DLD1 (cell line): ENCODE data around the gene XRCC4.
"Not testable (repeated sequence)": the region's sequence is repeated elsewhere in the genome, so short reads cannot be mapped to it uniquely, and the experiment has no call there.

Source experiments
- in situ Hi-C: cut with HindIII; loops from 2 replicates; pipeline ENCODE4 v1.10.0; 2017; ENCODE audit warnings: low sequenced_read_pairs

The XRCC4 gene

GRCh38 chr5:83107692-83108420, 30.5 kb downstream of the XRCC4 start:
- in situ Hi-C loops: no loop called here

DNA sequence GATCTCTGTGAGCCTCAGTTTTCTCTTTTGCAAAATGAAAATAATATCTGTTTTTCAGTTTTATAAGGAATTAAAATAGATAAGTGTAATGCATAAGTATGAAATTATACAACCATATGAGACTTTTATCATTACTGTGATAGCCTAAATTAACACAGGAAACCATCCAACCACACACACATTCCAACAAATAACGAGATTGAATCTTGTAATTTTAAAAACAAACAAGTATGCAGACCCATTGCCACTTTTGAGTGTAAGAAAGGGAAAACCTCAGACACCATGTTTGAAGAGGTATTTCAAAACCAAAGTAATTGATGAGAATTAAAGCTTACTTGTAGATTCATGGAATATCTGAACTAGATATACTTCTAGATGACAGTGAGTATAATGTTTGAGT, 32.0 kb downstream of the XRCC4 start:
- in situ Hi-C loops: no loop called here

DNA sequence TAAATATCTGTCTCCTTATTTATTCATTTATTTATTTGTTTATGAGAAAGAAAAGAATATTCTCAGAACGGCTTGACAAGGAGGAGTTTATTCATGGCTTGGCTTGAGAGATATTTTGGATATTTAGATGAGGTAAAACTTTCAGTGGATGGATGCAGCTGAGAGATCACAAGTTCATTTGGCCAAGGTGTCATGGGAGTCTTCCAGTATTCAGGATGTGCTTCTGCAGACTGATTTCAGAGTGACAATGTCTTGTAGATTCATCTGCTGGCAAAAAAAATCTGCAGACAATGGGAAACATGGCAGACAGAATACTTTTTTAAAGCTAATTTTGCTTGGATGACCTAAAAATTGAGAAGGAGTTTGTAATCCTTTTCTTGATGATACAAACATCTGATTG, 38.5 kb downstream of the XRCC4 start:
- in situ Hi-C loops: no loop called here

DNA sequence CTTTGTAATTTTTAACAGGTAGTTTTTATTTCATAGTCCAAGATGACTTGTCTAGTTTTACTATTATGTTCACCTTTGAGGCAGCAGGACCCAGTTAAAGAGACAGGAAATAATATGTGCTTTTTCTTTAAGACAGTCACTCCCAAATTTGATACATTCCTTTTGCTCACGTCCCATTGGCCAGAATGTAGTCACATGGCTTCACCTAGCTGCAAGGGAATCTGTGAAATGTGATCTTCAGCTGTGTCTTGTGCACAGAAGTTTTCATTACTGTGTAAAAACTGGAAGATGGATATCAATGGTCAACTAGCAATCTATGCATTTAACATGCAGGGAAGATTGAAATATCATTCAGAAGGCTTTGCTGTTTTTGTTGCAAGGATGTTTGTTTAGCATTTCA, 41.1 kb downstream of the XRCC4 start:
- in situ Hi-C loops: no loop called here

- in situ Hi-C loops: no loop called here
Observed at GRCh38 chr5:83118976-83119375, 41.6 kb downstream of the XRCC4 start.

DNA sequence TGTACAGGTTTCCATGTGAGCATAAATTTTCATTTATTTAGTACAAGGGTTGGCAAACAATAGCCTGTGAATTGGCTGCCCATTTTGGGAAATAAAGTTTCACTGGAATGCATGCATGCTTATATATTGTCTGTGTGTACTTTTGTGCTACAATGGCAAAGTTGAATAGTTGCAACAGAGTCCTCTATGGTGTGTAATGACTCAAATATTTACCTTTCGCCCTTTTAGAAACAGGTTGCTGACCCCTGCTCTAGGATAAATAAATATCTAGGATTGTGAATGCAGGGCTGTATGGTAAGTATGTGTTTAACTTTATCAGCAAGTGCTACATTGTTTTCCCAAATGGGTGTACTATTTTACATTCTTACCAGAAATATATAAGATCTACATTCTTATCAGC, 47.2 kb downstream of the XRCC4 start:
- in situ Hi-C loops: no loop called here

DNA sequence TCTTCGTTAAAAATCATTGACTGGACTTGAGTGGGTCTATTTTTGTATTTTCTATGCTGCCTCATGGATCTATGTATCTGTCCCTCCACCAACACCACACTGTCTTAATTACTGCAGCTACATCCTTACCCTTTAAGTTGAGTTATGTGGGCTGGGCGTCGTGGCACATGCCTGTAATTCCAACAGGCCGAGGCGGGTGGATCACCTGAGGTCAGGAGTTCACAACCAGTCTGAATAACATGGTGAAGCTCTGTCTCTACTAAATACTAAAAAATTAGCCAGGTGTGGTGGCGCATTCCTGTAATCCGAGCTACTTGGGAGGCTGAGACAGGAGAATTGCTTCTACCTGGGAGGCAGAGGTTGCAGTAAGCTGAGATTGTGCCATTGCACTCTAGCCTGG, 48.2 kb downstream of the XRCC4 start:
- in situ Hi-C loops: no loop called here

DNA sequence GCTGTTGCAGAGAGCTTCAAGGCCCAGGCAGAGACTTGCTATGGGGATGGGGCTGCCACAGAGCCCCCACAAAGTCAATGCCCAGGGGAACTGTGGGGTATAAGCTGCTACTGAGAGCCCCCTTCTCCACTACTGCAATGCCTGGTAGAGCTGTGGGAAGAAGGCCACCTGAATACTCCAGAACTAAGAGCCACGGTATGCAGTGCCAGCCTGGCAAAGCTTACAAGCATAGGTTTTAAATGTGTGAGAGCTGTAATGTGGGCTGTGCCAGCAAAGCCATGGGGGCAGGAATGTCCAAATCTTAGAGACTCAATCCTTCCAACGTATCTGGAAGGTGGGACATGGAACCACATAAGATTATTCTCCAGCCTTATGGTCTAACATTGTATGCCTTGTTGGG, 49.2 kb downstream of the XRCC4 start:
- in situ Hi-C loops: no loop called here

DNA sequence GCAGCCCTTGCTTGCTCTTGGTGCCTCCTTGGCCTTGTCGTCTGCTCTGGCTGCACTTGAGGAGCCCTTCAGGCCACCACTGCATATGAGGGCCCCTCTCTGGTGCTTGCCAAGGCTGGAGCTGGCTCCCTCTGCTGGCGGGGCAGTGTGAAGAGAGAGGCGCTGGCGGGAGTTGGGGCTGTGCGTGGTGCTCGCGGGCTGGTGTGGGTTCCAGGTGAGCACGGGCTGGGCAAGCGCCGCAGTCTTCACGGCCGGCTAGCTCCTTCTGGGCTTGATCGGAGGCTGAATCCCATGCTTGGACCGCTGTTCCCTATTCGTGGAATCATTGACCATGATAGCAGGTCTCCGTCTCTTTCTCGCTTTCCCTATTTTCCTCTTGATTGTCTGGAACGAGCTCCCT, 56.5 kb downstream of the XRCC4 start:
- in situ Hi-C loops: no loop called here

DNA sequence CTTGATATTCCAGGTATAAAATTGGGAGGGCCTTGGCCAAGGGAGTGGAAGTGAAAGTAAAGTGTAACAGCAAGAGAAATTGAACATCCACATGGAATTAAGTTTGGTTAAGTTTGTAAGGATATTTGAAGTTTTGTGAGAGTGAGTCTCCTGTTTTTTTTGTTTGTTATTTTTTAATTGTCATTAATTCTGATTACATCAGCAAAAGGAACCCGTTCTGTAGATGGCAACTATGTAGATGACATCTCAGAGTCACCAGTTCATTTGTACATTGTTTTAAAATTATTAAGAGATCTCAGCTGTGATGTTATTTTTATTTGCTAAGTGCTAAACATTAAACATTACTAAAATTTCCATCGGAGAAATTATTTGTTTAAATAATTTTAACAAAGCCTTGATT, 65.2 kb downstream of the XRCC4 start:
- in situ Hi-C loops: no loop called here

DNA sequence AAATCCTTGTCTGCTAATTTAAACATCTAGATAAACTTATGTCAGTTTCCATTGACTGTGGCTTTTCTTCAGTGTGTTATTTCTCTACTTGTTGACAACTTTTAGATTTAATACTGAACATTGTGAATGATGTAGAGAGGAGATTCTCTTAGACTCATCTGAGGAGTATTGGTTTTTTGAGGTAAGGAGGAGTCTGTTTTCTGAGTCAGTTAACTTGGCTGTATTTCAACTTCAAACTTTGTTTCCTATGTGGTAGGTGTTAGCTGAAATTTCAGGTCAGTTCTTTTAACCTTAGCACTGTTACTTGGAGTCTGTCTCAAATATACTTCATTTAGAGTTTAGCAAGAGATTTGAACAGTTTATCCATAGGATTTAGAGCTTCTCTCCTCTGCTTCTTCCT, 67.9 kb downstream of the XRCC4 start:
- in situ Hi-C loops: no loop called here

DNA sequence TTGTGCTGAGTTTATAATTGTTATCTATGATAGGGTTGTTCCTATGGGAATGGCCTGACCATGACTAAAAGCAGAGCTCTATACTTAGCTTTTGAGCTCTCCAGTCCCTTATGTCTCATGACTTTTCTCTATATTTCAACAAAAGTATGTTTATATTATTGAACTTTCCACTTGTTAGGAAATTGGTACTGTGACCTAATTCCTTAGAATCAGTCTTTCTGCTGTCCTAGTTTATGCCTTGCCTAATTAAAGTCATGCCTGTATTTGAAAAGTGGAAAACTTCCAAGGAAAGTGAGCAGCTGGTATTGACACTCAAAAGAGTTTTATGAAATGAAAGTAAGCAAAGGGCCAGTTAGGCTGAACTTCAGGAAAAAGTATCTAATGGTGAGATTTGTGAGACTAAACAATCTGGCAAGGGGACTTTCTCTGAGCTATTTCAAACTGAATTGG, 68.6 kb downstream of the XRCC4 start:
- in situ Hi-C loops: no loop called here

- in situ Hi-C loops: no loop called here
Observed at GRCh38 chr5:83146441-83146840, 69.1 kb downstream of the XRCC4 start.

DNA sequence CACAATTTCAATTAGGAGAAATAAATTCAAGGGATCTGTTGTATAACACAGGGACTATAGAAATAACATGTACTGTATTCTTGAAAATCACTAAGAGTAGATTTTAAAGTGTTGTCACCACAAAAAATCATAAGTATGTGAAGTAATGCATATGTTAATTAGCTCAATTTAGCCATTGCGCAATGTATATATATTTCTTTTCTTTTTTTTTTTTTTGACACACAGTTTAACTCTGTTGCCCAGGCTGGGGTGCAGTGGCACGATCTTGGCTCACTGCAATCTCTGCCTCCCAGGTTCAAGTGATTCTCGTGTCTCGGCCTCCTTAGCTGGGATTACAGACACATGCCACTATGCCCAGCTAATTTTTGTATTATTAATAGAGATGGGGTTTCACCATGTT, 70.2 kb downstream of the XRCC4 start:
- in situ Hi-C loops: no loop called here

DNA sequence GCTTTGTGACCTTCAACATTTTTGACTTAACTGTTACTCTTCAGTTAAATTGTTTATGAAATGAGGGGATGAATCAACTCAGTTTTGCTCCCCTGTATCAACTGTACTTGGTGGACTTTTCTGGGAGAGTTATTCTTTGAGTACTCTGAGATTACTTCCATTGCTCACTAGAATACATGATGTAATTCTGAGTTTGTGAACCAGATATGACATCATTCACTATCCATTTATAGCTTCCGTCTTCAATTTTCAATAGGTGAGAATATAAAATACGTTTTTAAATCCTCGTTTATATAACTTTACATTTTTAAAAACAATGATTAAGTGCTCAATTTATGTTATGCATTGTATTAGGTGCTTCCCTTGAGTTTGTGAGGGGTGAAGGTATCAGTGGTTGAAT, 71.0 kb downstream of the XRCC4 start:
- in situ Hi-C loops: no loop called here

DNA sequence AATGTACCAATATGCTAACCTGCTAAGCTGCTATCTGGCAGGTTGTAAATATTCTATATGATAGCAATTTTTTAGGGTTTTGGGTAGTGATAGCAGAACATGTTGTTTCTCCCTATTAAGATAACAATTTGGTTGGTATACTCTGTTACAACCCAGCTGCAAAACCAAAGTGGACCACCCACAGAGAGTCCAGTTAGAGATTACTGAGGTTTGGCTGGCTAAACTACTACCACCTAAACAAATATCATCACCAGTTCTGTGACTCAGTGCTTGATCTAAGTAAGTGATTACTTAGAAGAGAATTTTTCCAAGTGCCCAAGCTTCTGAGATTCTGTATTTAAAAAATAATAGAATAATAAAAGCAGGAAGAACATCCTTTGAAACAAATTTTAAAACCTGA, 72.3 kb downstream of the XRCC4 start:
- in situ Hi-C loops: no loop called here

GRCh38 chr5:83151821-83152220, 74.5 kb downstream of the XRCC4 start:
- in situ Hi-C loops: no loop called here

GRCh38 chr5:83152996-83153395, 75.6 kb downstream of the XRCC4 start:
- in situ Hi-C loops: not testable (repeated sequence)

DNA sequence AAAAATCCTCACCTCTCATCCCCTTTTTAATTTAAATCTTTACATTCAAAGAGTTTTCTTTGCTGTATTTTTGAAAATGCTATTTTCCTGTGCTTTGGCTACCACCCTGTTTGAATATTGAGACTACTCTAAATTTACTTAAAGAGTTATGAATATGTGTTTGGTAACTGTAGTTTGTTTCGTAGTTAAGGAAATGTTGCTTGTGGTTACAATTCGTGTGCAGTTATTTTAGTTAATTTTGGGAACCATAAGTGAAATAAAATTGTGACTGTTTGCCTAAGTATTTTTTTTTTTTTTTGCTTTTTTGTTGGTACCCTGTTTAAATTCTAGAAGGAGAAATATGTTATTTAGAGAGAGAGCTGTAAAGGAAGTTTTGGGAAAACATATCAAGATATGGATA, 78.7 kb downstream of the XRCC4 start:
- in situ Hi-C loops: no loop called here

- in situ Hi-C loops: no loop called here
Observed at GRCh38 chr5:83157163-83157562, 79.8 kb downstream of the XRCC4 start.

GRCh38 chr5:83162601-83163000, 85.3 kb downstream of the XRCC4 start:
- in situ Hi-C loops: no loop called here

GRCh38 chr5:83167538-83167937, 90.2 kb downstream of the XRCC4 start:
- in situ Hi-C loops: no loop called here
